Fibroblast of skin of left quadriceps (primary cell): Measurements from ENCODE around the gene GDPD3.
A peak's percentile ranks its signal among the peaks of the same experiment; 100 is the strongest.
"Not testable (repeated sequence)": the region's sequence is repeated elsewhere in the genome, so short reads cannot be mapped to it uniquely, and the experiment has no call there.

Source experiments
- DNase-seq, 2 experiments: peaks; one replicate each; pipeline ENCODE4 v3.0.0-alpha.2; 2013; ENCODE audit warnings: low read depth in 2 of 2

Gene GDPD3

GRCh38 chr16:30113031-30113710, at the start of gene GDPD3:
TSS of gene GDPD3 (minus strand) at chr16:30113537. CDS start at chr16:30113478, 59 bp downstream.
- no peak for DNase-seq

GRCh38 chr16:30157214-30157613, 43.9 kb upstream of the GDPD3 start:
- DNase-seq, result no peak

- no peak for DNase-seq
Observed at GRCh38 chr16:30155188-30155587, 41.9 kb upstream of the GDPD3 start.

- DNase-seq, result no peak
Observed at GRCh38 chr16:30152517-30152916, 39.2 kb upstream of the GDPD3 start.

GRCh38 chr16:30151091-30151490, 37.8 kb upstream of the GDPD3 start:
- DNase-seq, result no peak

GRCh38 chr16:30149250-30149930, 36.1 kb upstream of the GDPD3 start:
- no peak for DNase-seq

GRCh38 chr16:30147843-30148510, 34.6 kb upstream of the GDPD3 start:
- no peak for DNase-seq

GRCh38 chr16:30145657-30146056, 32.3 kb upstream of the GDPD3 start:
- no peak for DNase-seq

GRCh38 chr16:30144917-30145316, 31.6 kb upstream of the GDPD3 start:
- no peak for DNase-seq

- no peak for DNase-seq
Observed at GRCh38 chr16:30144017-30144416, 30.7 kb upstream of the GDPD3 start.

GRCh38 chr16:30143347-30143702, 30.0 kb upstream of the GDPD3 start:
- no peak for DNase-seq

GRCh38 chr16:30142672-30143346, 29.5 kb upstream of the GDPD3 start:
- DNase-seq, result no peak

- DNase-seq, result no peak
Observed at GRCh38 chr16:30141750-30142149, 28.4 kb upstream of the GDPD3 start.

- DNase-seq, result no peak
Observed at GRCh38 chr16:30139583-30140481, 26.5 kb upstream of the GDPD3 start.

GRCh38 chr16:30137897-30138296, 24.6 kb upstream of the GDPD3 start:
- no peak for DNase-seq

GRCh38 chr16:30136971-30137605, 23.8 kb upstream of the GDPD3 start:
- no peak for DNase-seq

GRCh38 chr16:30132591-30132990, 19.3 kb upstream of the GDPD3 start:
- no peak for DNase-seq

GRCh38 chr16:30131869-30132475, 18.6 kb upstream of the GDPD3 start:
- DNase-seq, result peak; percentile 22 to 24

- DNase-seq, result no peak
Observed at GRCh38 chr16:30127993-30128392, 14.7 kb upstream of the GDPD3 start.

GRCh38 chr16:30125690-30126089, 12.4 kb upstream of the GDPD3 start:
- not testable (repeated sequence) for DNase-seq
